Iris pigment epithelial cell (primary cell): ENCODE measurements around the gene PHKB.

Experiments
- DNase-seq: peaks from one replicate; pipeline ENCODE4 v3.0.0-alpha.2; 2011; ENCODE audit warnings: low read depth

The PHKB gene

GRCh38 chr16:47568351-47568750 is 107.2 kb downstream of the PHKB start:
- DNase-seq, result no peak

- no peak for DNase-seq
Observed at GRCh38 chr16:47571049-47571448, 109.9 kb downstream of the PHKB start.

- no peak for DNase-seq
Observed at GRCh38 chr16:47571711-47572110, 110.6 kb downstream of the PHKB start.

DNA sequence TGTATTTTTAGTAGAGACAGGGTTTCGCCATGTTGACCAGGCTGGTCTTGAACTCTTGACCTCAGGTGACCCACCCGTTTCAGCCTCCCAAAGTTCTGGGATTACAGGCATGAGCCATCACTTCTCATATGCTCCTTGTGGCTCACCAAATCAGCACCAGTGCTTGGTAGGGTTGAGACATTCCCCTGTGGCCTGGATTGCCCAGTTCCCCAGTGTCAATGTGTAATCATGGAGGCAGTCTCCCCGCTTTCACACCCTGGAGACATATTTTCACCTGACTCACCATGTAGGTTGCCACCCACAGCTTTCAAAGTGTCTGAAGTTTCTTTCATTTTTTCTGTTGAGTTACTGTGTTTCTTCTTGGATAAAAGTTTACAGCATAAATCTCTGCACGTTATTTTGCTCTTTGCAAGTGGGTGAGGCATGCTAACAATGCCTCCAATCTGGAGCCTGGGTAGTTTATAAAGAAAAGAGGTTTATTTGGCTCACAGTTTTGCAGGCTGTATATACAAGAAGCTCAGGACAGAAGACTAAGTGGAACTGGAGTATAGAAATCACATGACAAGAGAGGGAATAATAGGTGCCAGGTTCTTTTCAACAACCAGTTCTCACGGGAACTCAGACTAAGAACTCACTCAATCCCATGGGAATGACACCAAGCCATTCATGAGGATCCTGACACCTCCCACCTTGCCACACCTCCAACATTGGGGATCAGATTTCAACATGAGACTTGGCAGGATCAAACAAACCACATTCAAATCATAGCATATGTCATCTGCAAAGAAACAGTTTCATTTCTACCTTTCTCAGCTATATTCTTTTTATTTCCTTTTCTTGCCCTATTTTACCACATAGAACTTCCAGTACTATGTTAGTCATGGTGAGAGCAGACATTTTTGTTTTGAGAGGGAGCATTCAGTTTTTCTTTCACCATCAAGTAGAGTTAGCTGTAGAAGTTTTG is 113.2 kb downstream of the PHKB start:
- peak; percentile 82 for DNase-seq

- DNase-seq, result no peak
Observed at GRCh38 chr16:47577029-47577428, 115.9 kb downstream of the PHKB start.

- no peak for DNase-seq
Observed at GRCh38 chr16:47578033-47578432, 116.9 kb downstream of the PHKB start.

GRCh38 chr16:47578573-47578972 is 117.4 kb downstream of the PHKB start:
- DNase-seq, result peak; percentile 40

DNA sequence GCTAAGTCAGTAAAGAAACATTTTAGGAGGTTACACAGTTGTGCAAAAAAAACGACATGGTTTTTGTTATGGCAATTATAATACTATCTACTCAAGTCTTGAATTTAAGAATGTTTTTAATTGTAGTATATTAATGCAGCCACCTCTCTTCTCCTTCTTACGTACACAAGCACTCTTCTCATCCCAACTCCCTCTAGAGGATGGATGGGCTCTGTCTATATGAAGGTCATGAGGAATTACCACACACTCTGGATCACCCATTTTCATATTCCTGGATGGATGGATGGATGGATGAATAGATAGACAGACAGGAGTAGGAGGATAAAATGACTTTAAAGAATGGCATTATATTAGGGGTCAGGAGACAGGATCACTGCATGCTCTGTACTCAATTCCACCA is 120.0 kb downstream of the PHKB start:
- peak; percentile 7 for DNase-seq

DNA sequence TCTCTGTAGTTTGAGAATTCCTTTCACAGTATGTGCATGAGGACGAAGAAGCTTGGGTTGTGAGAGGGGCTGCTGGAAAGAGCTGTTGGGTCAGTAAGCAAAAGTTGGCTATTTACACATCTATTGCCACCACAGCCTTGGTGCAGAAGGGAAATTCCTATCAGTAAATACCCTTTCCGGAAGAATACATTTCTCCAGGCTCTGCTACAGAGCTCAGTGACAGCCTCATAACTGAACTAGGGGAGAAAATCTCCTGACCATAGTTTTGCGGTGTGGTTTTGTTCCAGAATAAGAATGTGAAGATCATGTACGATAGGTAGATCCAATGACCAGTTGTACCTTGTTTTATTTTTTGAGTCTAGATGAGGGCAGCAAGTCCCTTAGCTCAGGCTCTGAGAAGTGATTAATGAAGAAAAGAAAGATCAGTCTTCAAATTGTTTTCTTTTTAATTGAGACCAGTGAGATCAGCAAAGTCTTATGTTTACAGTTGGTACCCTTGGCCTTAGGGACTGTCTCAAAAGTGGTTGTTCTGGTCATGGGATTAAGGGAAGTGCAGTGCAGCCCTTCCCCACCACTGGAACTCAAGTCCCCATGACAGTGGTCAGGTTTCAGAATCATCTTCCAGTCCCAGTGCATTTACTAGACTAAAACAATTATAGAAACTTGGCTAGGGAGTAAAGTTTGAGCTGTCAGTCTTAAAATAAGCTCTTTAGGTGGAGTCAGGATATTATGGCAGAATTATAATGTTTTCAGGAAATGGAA is 123.5 kb downstream of the PHKB start:
- no peak for DNase-seq

DNA sequence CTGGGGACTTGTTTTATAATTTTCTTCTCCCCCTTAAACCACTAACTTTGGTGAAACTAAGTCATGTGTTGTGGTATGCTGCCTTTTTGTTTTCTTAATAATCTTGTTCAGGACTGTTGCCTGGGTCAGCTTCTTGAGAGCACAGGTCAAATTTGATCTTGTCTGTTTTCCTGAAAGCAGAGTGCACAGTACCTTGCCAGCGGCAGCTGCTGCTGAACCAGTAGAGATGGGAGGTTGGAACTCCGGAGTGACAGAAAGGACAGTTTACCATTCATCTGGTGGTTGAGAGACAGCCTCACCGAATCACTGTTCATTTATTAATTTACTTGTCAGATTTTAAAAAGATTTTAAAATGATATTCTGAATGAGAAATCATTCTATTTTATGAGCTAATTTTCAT is 125.0 kb downstream of the PHKB start:
- no peak for DNase-seq

GRCh38 chr16:47590472-47590871 is 129.3 kb downstream of the PHKB start:
- no peak for DNase-seq

GRCh38 chr16:47592232-47592631 is 131.1 kb downstream of the PHKB start:
- DNase-seq, result no peak

DNA sequence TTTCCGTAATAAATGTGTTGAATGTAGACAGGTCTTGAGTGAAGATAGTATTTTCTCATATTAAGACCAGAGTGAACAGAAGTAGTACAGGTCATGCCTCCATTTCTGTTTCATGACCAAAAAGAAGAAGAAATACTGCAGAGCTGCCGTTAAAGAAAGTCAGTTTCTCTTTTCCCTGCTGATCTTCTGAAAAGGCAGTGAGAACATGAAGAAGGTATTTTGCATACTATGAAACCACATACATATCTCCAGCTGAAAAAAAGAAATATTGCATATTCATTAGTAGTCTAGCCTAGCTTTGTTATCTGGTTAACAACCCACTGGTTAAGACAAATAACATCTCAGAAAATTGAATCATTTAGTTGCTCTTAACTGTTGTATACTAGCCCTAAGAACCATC is 138.4 kb downstream of the PHKB start:
- DNase-seq, result no peak

GRCh38 chr16:47600376-47600775 is 139.2 kb downstream of the PHKB start:
- no peak for DNase-seq

DNA sequence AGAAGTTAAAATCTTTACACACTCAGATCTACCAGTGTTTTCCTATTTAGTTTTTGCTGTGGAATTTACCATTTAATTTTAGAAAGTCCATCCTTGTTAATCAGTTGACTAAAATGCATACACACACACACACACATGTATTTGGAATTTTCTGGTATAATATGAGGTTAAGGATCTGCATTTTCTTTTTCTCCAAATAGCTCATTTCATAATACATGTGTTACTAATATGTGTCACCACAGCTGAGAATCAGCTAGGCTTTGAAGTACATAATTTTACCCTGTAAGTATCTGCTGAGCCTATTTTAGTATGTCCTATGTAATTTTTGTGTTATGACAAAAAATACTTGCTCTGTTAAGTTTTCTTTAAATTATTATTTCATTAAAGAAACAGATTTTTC is 143.2 kb downstream of the PHKB start:
- no peak for DNase-seq

- no peak for DNase-seq
Observed at GRCh38 chr16:47611042-47611441, 149.9 kb downstream of the PHKB start.

DNA sequence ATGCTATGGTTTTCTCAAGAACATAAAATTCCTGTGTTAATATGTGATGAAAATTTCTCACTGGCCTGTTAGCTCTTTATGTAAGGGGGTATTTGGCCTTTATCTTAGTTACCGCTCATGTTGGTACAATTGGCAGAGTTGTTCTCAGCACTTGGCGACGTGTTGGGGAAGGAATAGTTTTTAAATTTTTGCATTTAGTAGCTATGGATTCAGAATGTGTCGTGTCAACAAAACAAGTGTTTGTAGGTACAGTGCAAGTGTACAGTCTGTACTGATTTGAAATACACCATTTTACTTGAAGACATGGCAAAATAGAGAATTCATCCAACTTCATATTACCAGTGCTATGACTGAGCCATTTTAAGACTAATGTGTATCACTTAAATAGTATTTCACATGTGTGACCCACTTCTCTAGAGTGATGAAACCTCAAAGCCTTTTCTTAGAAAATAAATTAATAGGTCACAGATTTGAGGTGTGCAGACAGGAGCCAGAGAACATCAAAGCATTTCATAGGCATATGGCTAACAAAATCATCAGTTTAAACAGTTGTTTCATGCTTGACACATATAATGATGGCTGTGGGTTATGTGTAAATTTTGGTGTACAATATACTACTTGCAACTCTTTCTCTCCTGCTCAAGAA is 150.8 kb downstream of the PHKB start:
- no peak for DNase-seq

DNA sequence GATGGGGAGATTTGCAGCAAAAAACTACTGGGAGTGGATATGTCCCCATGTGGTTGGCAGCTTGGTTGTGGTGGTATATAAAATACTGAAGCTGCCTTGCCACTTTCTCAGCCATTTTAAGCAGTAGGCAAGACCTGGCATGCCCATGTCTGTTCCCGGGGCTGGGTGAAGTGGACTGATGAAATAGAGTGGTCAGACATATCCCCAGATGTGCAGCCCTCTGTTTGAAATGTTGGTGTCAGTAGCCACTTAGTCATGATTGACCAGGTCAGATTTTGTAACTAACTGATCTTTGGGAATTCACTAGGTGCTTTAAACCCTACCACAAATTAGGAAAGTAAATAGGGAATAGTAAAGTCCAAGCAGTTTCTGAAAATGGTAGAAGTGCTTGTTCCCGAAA is 151.6 kb downstream of the PHKB start:
- peak; percentile 19 for DNase-seq

- DNase-seq, result no peak
Observed at GRCh38 chr16:47613251-47613650, 152.1 kb downstream of the PHKB start.

DNA sequence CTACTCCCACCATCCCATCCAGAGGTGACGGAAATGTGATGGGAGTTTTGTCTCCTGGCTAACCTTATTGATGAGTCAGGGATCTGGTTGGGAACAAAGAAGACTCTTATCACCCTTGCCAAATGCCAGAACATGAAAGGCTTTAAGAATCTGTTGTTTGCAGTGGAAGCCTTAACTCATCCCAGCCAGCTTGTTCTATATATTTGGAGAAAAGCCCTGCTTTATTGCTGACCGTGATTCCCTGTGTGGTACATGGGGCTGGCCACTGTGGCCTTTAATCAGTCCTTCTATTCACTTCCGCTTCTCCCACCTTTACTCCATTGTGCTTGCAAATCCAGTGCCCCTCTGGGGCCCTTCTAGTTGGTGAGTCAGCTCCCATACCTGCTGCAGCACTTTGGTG is 156.6 kb downstream of the PHKB start:
- no peak for DNase-seq

DNA sequence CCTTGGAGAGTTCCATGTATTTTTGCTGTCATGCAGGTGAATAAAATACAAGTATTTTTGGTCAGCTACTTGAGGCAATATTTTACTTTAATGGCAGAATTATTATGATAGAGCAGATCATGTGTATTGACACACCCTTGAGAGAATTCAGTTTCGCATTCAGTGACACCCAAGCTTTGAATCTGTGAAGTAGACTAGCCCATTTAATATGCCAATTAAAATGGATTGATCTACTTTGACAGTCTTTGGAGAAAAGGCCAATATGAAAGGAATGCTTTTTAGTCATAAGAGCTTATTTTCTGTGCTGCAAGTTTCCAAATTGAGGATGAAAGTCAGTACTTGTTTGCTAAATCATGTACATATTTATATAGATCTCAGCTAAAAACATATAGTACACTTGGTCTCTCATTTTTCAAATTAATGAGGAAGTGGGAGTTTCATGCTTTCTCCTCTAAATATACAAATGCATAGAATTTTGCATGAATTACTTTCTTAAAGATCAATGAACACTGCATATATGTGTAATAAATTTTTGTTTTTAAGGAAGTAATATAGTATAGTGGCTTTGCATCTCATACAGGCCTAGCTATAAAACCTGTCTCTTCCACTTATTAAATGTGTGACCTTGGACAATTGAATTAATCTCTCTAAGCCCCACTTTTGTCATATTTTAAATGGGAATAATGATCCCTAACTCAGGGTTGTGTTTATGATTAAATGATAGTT is 161.5 kb downstream of the PHKB start:
- DNase-seq, result no peak

DNA sequence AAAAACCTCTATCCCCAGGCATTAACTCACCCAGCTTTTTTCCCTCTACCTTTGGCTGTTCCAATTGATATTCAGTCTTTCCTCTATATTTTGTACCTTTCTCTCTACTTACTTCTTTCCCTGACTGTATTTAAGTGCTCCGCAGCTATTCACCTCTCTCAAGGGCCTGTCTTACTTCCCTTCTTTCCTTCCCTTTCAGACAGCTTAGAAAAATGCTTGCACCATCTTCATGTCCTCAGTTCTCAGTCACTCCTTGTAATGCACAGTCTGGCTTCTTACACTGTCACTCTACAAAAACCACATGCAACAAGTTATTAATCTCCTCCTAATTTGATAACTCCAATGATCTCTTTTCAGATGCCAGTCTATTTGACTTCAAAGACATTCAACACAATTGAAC is 163.4 kb downstream of the PHKB start:
- DNase-seq, result no peak
